ENCODE data around the gene SH3RF2. TPM values are rescaled to one million over a fixed set of nuclear protein-coding genes. Genes with fewer than 3 reads are reported as not detected.
"Not testable (repeated sequence)": the region's sequence is repeated elsewhere in the genome, so short reads cannot be mapped to it uniquely, and the experiment has no call there.

Gene SH3RF2
- total RNA-seq, 1 experiment from 2014 or later = not detected

- Histone ChIP-seq H3K4me1 (ENCODE audit: low read length) (peaks cover 6% of the 10 kb centered on the region; the same call in 1 of the 2 replicates), H3K27ac (ENCODE audit: low read length) (no peak overlapping the region), H3K9me2 (replicated peaks; ENCODE audit: insufficient read depth, low read length) (no peaks in the 10 kb centered on the region), H3K27me3 (ENCODE audit: low read length) (no peaks in the 10 kb centered on the region), H4K20me1 (ENCODE audit: insufficient read depth, low read depth, low read length) (no peaks in the 10 kb centered on the region), H3K79me2 (ENCODE audit: low read length) (no peaks in the 10 kb centered on the region), H3K4me3 (ENCODE audit: low read length) (no peak overlapping the region), H2AFZ (ENCODE audit: low read length) (no peak overlapping the region), H3K36me3 (ENCODE audit: insufficient read depth, low read length) (no peaks in the 10 kb centered on the region), H3K9ac (ENCODE audit: low read length) (no peak overlapping the region), H3K4me2 (ENCODE audit: low read depth, low read length, poor library complexity, severe bottlenecking) (no peak overlapping the region), H3K9me3 (ENCODE audit: low read length) (no peaks in the 10 kb centered on the region)
- no peak for DNase-seq
These were observed 71.6 kb downstream of the SH3RF2 start for GRCh38 chr5:146007989-146008388.

GRCh38 chr5:146009020-146009419 is 72.6 kb downstream of the SH3RF2 start:
- no peak overlapping the region for H3K9ac ChIP-seq (ENCODE audit: low read length)
- no peak for DNase-seq
- H3K9me3 ChIP-seq (ENCODE audit: low read length) = no peaks in the 10 kb centered on the region
- H3K79me2 ChIP-seq (ENCODE audit: low read length) = no peaks in the 10 kb centered on the region
- no peaks in the 10 kb centered on the region for H3K27me3 ChIP-seq (ENCODE audit: low read length)
- H3K36me3 ChIP-seq (ENCODE audit: insufficient read depth, low read length) = no peaks in the 10 kb centered on the region
- H4K20me1 ChIP-seq (ENCODE audit: insufficient read depth, low read depth, low read length) = no peaks in the 10 kb centered on the region
- H3K9me2 ChIP-seq (replicated peaks; ENCODE audit: insufficient read depth, low read length) = no peaks in the 10 kb centered on the region
- no peak overlapping the region for H3K4me2 ChIP-seq (ENCODE audit: low read depth, low read length, poor library complexity, severe bottlenecking)
- H3K4me3 ChIP-seq (ENCODE audit: low read length) = no peak overlapping the region
- no peak overlapping the region for H3K27ac ChIP-seq (ENCODE audit: low read length)
- peaks cover 6% of the 10 kb centered on the region; the same call in 1 of the 2 replicates for H3K4me1 ChIP-seq (ENCODE audit: low read length)
- H2AFZ ChIP-seq (ENCODE audit: low read length) = no peak overlapping the region

GRCh38 chr5:146010447-146010846 is 74.1 kb downstream of the SH3RF2 start:
- H3K9me3 ChIP-seq (ENCODE audit: low read length); H2AFZ ChIP-seq (ENCODE audit: low read length); H4K20me1 ChIP-seq (ENCODE audit: insufficient read depth, low read depth, low read length); H3K79me2 ChIP-seq (ENCODE audit: low read length); H3K9ac ChIP-seq (ENCODE audit: low read length); H3K4me3 ChIP-seq (ENCODE audit: low read length); H3K4me1 ChIP-seq (ENCODE audit: low read length); H3K4me2 ChIP-seq (ENCODE audit: low read depth, low read length, poor library complexity, severe bottlenecking); DNase-seq; H3K27ac ChIP-seq (ENCODE audit: low read length); H3K36me3 ChIP-seq (ENCODE audit: insufficient read depth, low read length); H3K9me2 ChIP-seq (replicated peaks; ENCODE audit: insufficient read depth, low read length); H3K27me3 ChIP-seq (ENCODE audit: low read length): not testable (repeated sequence)

GRCh38 chr5:146013761-146014160 is 77.4 kb downstream of the SH3RF2 start:
- no peaks in the 10 kb centered on the region for H3K9me2 ChIP-seq (replicated peaks; ENCODE audit: insufficient read depth, low read length)

GRCh38 chr5:146015001-146015400 is 78.6 kb downstream of the SH3RF2 start:
- Histone ChIP-seq H3K27ac (ENCODE audit: low read length) (no peak overlapping the region), H3K9ac (ENCODE audit: low read length) (no peak overlapping the region)

More at GRCh38 chr5:146013761-146014160, 77.4 kb downstream of the SH3RF2 start:
- Histone ChIP-seq H3K4me3 (ENCODE audit: low read length) (no peak overlapping the region), H2AFZ (ENCODE audit: low read length) (no peak overlapping the region), H3K27me3 (ENCODE audit: low read length) (no peaks in the 10 kb centered on the region), H4K20me1 (ENCODE audit: insufficient read depth, low read depth, low read length) (no peaks in the 10 kb centered on the region), H3K27ac (ENCODE audit: low read length) (no peak overlapping the region), H3K4me2 (ENCODE audit: low read depth, low read length, poor library complexity, severe bottlenecking) (no peak overlapping the region), H3K36me3 (ENCODE audit: insufficient read depth, low read length) (no peaks in the 10 kb centered on the region), H3K79me2 (ENCODE audit: low read length) (no peaks in the 10 kb centered on the region), H3K9ac (ENCODE audit: low read length) (no peak overlapping the region), H3K9me3 (ENCODE audit: low read length) (no peaks in the 10 kb centered on the region), H3K4me1 (ENCODE audit: low read length) (no peaks in the 10 kb centered on the region)
- DNase-seq = no peak

GRCh38 chr5:146016764-146017484 is 80.5 kb downstream of the SH3RF2 start:
- Histone ChIP-seq H2AFZ (ENCODE audit: low read length) (no peak overlapping the region), H3K27me3 (ENCODE audit: low read length) (no peaks in the 10 kb centered on the region), H3K9me3 (ENCODE audit: low read length) (no peaks in the 10 kb centered on the region), H3K4me3 (ENCODE audit: low read length) (no peak overlapping the region), H3K27ac (ENCODE audit: low read length) (no peak overlapping the region), H3K4me2 (ENCODE audit: low read depth, low read length, poor library complexity, severe bottlenecking) (no peak overlapping the region), H4K20me1 (ENCODE audit: insufficient read depth, low read depth, low read length) (no peaks in the 10 kb centered on the region), H3K36me3 (ENCODE audit: insufficient read depth, low read length) (no peaks in the 10 kb centered on the region), H3K4me1 (ENCODE audit: low read length) (no peaks in the 10 kb centered on the region), H3K9me2 (replicated peaks; ENCODE audit: insufficient read depth, low read length) (no peaks in the 10 kb centered on the region), H3K9ac (ENCODE audit: low read length) (no peak overlapping the region), H3K79me2 (ENCODE audit: low read length) (no peaks in the 10 kb centered on the region)
- no peak for DNase-seq

More at GRCh38 chr5:146015001-146015400, 78.6 kb downstream of the SH3RF2 start:
- no peaks in the 10 kb centered on the region for H3K9me2 ChIP-seq (replicated peaks; ENCODE audit: insufficient read depth, low read length)
- no peak overlapping the region for H3K4me2 ChIP-seq (ENCODE audit: low read depth, low read length, poor library complexity, severe bottlenecking)
- no peaks in the 10 kb centered on the region for H3K4me1 ChIP-seq (ENCODE audit: low read length)
- H3K36me3 ChIP-seq (ENCODE audit: insufficient read depth, low read length) = no peaks in the 10 kb centered on the region
- no peak overlapping the region for H2AFZ ChIP-seq (ENCODE audit: low read length)
- H3K27me3 ChIP-seq (ENCODE audit: low read length) = no peaks in the 10 kb centered on the region
- H4K20me1 ChIP-seq (ENCODE audit: insufficient read depth, low read depth, low read length) = no peaks in the 10 kb centered on the region
- H3K79me2 ChIP-seq (ENCODE audit: low read length) = no peaks in the 10 kb centered on the region
- no peak overlapping the region for H3K4me3 ChIP-seq (ENCODE audit: low read length)
- H3K9me3 ChIP-seq (ENCODE audit: low read length) = no peaks in the 10 kb centered on the region
- DNase-seq = no peak

- Histone ChIP-seq H3K4me3 (ENCODE audit: low read length) (no peak overlapping the region), H3K9me2 (replicated peaks; ENCODE audit: insufficient read depth, low read length) (no peaks in the 10 kb centered on the region), H4K20me1 (ENCODE audit: insufficient read depth, low read depth, low read length) (no peaks in the 10 kb centered on the region), H3K79me2 (ENCODE audit: low read length) (no peaks in the 10 kb centered on the region), H3K4me1 (ENCODE audit: low read length) (no peaks in the 10 kb centered on the region), H2AFZ (ENCODE audit: low read length) (no peak overlapping the region), H3K27ac (ENCODE audit: low read length) (no peak overlapping the region), H3K4me2 (ENCODE audit: low read depth, low read length, poor library complexity, severe bottlenecking) (no peak overlapping the region), H3K9me3 (ENCODE audit: low read length) (no peaks in the 10 kb centered on the region), H3K36me3 (ENCODE audit: insufficient read depth, low read length) (no peaks in the 10 kb centered on the region), H3K27me3 (ENCODE audit: low read length) (no peaks in the 10 kb centered on the region), H3K9ac (ENCODE audit: low read length) (no peak overlapping the region)
- DNase-seq = no peak
These were observed 82.4 kb downstream of the SH3RF2 start for GRCh38 chr5:146018514-146019375.

GRCh38 chr5:146020100-146020499 is 83.7 kb downstream of the SH3RF2 start:
- H2AFZ ChIP-seq (ENCODE audit: low read length) = no peak overlapping the region
- H3K4me1 ChIP-seq (ENCODE audit: low read length) = no peaks in the 10 kb centered on the region
- H3K4me2 ChIP-seq (ENCODE audit: low read depth, low read length, poor library complexity, severe bottlenecking) = no peak overlapping the region
- no peaks in the 10 kb centered on the region for H3K36me3 ChIP-seq (ENCODE audit: insufficient read depth, low read length)
- no peaks in the 10 kb centered on the region for H3K27me3 ChIP-seq (ENCODE audit: low read length)
- H3K9me2 ChIP-seq (replicated peaks; ENCODE audit: insufficient read depth, low read length) = no peaks in the 10 kb centered on the region
- no peak overlapping the region for H3K4me3 ChIP-seq (ENCODE audit: low read length)
- H3K27ac ChIP-seq (ENCODE audit: low read length) = no peak overlapping the region
- H3K79me2 ChIP-seq (ENCODE audit: low read length) = no peaks in the 10 kb centered on the region
- no peaks in the 10 kb centered on the region for H4K20me1 ChIP-seq (ENCODE audit: insufficient read depth, low read depth, low read length)
- H3K9ac ChIP-seq (ENCODE audit: low read length) = no peak overlapping the region
- H3K9me3 ChIP-seq (ENCODE audit: low read length) = no peaks in the 10 kb centered on the region
- no peak for DNase-seq
